NCI-H2227 (cell line): ENCODE data around the gene ALPL.
"Not testable (repeated sequence)": the region's sequence is repeated elsewhere in the genome, so short reads cannot be mapped to it uniquely, and the experiment has no call there.

Source experiments
- DNase-seq: peaks from one replicate; lab custom pipeline; 2025; ENCODE audit not compliant: unreplicated experiment; lab: John Stamatoyannopoulos, UW

The ALPL gene

GRCh38 chr1:21553116-21553926 lies 44.1 kb downstream of the ALPL start:
- no peak for DNase-seq

- no peak for DNase-seq
Observed at GRCh38 chr1:21559788-21560567, 50.8 kb downstream of the ALPL start.

- no peak for DNase-seq
Observed at GRCh38 chr1:21560916-21561638, 51.9 kb downstream of the ALPL start.

GRCh38 chr1:21562896-21563295 lies 53.7 kb downstream of the ALPL start:
- no peak for DNase-seq

GRCh38 chr1:21563971-21564370 lies 54.7 kb downstream of the ALPL start:
- no peak for DNase-seq

DNA sequence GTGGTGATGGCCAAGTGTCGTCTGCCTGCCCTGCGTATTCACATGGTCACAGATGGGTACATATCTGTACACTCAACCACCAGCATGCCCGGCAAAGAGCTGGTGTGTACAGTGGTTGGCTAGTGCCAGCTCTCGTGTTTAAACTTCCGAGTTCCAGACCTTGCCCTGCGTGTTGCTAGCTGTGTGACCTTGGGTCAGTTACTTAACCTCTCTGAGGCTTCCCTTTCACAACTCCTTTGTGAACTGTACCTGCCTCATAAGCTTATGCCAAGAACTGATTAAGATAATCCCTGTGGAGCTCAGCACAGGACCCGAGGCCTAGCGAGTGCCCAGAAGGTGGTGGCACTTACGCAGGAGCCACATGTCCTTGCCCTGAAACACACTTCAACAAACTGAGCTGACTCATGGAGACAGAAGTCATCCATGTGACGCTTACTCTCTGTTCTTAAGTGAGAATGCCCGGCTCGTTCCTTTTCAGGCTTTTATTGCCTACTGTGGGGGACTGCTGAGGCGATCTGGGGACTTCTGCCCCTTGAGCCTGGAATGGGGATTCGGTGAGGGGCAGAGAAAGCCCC lies 55.4 kb downstream of the ALPL start:
- DNase-seq: no peak

GRCh38 chr1:21565285-21565684 lies 56.1 kb downstream of the ALPL start:
- DNase-seq: no peak

DNA sequence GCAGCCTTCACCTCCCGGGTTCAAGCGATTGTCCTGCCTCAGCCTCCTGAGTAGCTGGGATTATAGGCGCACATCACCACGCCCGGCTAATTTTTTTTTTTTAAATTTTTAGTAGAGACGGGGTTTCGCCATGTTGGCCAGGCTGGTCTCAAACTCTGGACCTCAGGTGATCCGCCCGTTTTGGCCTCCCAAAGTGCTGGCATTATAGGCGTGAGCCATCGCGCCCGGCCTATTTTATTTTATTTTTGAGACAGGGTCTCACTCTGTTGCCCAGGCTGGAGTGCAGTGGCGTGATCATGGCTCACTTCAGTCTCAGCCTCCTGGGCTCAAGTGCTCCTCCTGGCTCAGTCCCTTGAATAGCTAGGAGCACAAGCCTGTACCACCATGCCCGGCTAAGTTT lies 57.1 kb downstream of the ALPL start:
- DNase-seq: not testable (repeated sequence)

DNA sequence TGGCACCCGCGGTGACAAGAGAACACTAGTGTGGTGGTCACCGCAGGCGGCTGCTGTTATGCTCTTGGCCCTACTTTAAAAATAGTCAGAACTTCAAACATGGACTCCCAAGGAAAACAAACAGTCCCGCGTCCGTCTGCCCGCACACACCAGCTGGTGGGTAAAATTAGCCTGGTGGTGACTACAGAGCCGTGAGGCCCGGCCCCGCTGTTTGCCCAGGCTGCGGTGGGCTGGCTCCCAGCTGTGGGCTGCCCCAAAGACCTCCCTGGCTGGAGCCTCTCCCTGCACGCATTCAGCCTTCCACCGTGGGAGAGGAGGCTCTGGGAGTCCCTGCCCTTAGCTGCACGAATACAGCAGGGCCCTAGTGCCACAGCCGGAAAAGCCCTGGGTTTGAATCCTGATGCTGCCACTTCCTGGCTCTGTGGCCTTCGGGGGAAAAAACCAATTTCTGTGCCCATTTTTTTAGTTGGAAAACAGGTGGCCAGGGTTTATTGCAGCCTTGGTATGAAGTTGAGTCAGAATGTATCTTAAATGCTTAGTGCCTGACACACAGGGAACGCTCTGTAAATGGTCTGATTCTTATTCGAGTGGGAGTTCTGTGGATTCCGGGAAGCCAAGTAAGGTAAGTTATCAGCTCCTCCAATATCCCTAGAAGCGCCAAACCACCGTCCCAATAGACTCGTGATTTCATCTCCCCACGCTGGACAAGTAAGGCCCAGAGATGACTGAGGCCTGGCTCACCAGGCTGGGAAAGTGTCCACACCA lies 58.2 kb downstream of the ALPL start:
- DNase-seq: no peak

- DNase-seq: no peak
Observed at GRCh38 chr1:21568006-21568746, 59.0 kb downstream of the ALPL start.

- no peak for DNase-seq
Observed at GRCh38 chr1:21568809-21569385, 59.7 kb downstream of the ALPL start.

DNA sequence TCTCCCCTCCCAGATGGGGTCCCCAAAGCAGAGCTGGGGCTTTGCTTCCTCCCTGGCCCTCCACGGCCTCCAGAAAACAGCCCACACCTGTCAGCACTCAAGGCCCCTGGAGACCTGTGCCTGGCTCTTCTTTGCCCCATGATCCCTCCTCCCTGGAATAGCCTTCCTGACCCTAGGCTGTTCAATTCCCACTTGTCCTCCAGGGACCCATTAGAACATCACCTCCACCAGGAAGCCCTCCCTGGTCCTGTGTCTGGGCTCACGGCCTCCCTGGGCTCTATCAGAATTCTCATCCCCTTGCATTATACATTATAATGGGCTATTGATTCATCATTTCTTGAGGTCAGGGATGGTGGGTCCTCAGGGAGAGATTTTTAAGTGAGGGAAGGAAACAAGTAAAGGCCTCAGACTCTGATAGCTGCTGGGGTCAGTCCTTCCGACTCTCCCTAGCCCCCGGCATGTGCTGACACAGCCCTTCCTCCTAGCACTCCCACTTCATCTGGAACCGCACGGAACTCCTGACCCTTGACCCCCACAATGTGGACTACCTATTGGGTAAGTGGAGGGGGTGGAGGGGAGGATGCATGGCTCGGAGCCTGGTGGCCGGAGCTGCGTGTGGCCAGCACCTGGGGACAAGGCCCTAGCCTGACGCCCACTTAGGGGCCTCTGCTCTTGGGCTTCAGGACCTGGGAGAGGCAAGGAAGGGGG lies 60.8 kb downstream of the ALPL start:
- DNase-seq: no peak

- DNase-seq: no peak
Observed at GRCh38 chr1:21570528-21570875, 61.3 kb downstream of the ALPL start.

- DNase-seq: no peak
Observed at GRCh38 chr1:21570885-21571284, 61.7 kb downstream of the ALPL start.

DNA sequence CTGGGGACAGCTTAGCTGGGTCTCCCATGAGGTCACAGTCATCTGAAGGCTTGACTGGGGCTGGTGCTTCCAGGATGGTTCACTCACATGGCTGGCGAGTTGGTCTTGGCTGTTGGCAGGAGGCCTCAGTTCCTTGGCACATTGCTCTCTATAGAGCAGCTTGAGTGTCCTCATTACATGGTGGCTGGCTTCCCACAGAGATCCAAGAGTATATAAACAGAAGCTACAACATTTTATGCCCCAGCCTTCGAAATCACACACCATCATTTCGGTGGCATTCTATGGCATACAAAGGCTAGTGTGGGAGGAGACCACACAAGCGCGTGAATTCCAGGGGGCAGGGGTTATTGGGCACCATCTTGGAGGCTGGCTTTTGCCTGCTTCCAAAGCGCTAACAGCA lies 63.0 kb downstream of the ALPL start:
- no peak for DNase-seq

DNA sequence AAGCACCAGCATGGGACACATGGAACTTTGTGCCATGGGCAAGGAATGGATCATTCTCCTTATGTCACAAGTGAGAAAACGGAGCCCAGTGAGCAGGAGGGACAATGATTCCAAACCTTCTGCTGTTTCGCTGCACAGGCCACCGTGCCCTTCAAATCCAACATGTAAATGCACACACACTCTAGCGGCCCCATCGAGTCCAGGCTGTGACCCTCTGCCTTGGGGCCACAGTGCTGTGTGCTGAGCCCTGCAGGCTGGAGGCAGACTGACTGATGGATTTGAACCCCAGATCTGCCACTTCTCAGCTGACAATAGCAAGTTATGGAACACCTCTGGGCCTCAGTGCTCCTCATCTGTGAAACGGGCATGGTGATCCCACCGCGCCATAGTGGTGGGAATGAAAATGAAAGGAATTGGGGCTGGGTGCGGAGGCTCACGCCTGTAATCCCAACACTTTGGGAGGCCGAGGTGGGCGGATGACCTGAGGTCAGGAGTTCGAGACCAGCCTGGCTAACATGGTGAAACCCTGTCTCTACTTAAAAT lies 63.6 kb downstream of the ALPL start:
- no peak for DNase-seq

GRCh38 chr1:21573475-21573874 lies 64.3 kb downstream of the ALPL start:
- no peak for DNase-seq

- peak; percentile 94 for DNase-seq
Observed at GRCh38 chr1:21573971-21574465, 64.8 kb downstream of the ALPL start.
